Caco-2 (cell line): ENCODE measurements around the gene NIF3L1. TPM values are rescaled to one million over a fixed set of nuclear protein-coding genes. Genes with fewer than 3 reads are reported as not detected.

Experiments
- BruUV-seq: library from RNA; stranded (reverse); fragments of 400-500 nt; replicated peaks from 2 replicates; lab custom pipeline; 2021; lab: Mats Ljungman, UMichigan
- CTCF ChIA-PET: fragments of 300-600 bp; sonication (Branson Sonifier 250); formaldehyde crosslinking; loops from one replicate; lab custom pipeline; 2022; ENCODE audit warnings: antibody characterized with exemption; lab: Charles Lee
- POLR2A ChIA-PET: fragments of 300-600 bp; sonication (Branson Sonifier 250); formaldehyde crosslinking; loops from one replicate; lab custom pipeline; 2022; ENCODE audit warnings: antibody characterized with exemption; lab: Charles Lee
- DNase-seq, 2 experiments: peaks; one replicate each; pipeline versions ENCODE4 v3.0.0 to v3.0.0-alpha.2; 2020 to 2022
- H3K27me3 ChIP-seq: replicated peaks from 2 replicates; pipeline ENCODE4 v1.6.0; 2011; ENCODE audit warnings: low read length; ENCODE audit not compliant: control insufficient read depth, insufficient read depth
- H3K36me3 ChIP-seq: 2 replicates; pipeline ENCODE4 v1.5.1; 2011; ENCODE audit warnings: low read length; ENCODE audit not compliant: control insufficient read depth, insufficient read depth
- H3K4me1 ChIP-seq: fragments of 250-450 bp; sonication (Bioruptor Pico); 2 replicates; pipeline ENCODE4 v1.5.1; 2020; ENCODE audit warnings: mild to moderate bottlenecking
- H3K4me3 ChIP-seq: 2 replicates; pipeline ENCODE4 v1.5.1; 2011; ENCODE audit warnings: low read depth, mild to moderate bottlenecking, control low read depth, low read length
- H3K9me3 ChIP-seq: fragments of 250-450 bp; sonication (Bioruptor Pico); 2 replicates; pipeline ENCODE4 v1.5.1; 2020; ENCODE audit warnings: mild to moderate bottlenecking, moderate library complexity
- H3K27ac Mint-ChIP-seq: one replicate; pipeline ENCODE4 v1.8.0; 2022; ENCODE audit warnings: mixed read lengths; ENCODE audit not compliant: unreplicated experiment
- H3K27me3 Mint-ChIP-seq: one replicate; pipeline ENCODE4 v1.8.0; 2022; ENCODE audit warnings: mixed read lengths; ENCODE audit not compliant: insufficient read depth, unreplicated experiment
- H3K36me3 Mint-ChIP-seq: one replicate; pipeline ENCODE4 v1.8.0; 2022; ENCODE audit warnings: mild to moderate bottlenecking, mixed read lengths; ENCODE audit not compliant: insufficient read depth, unreplicated experiment
- H3K4me1 Mint-ChIP-seq: one replicate; pipeline ENCODE4 v1.8.0; 2022; ENCODE audit warnings: low read depth, mixed read lengths; ENCODE audit not compliant: unreplicated experiment
- H3K4me3 Mint-ChIP-seq: one replicate; pipeline ENCODE4 v1.8.0; 2022; ENCODE audit warnings: mild to moderate bottlenecking, moderate library complexity, mixed read lengths; ENCODE audit not compliant: unreplicated experiment
- H3K9me3 Mint-ChIP-seq: one replicate; pipeline ENCODE4 v1.8.0; 2022; ENCODE audit warnings: mixed read lengths; ENCODE audit not compliant: unreplicated experiment
- intact Hi-C: fragments of 100-400 bp; cut with micrococcal nuclease; formaldehyde crosslinking; loops from one replicate; pipeline ENCODE4 v1.10.0; 2022; ENCODE audit not compliant: unreplicated experiment
- total RNA-seq: library from RNA; stranded (reverse); gene quantifications from 2 replicates; pipeline ENCODE4 v1.2.3, GENCODE V29; 2022
- TF ChIP-seq, protein P1 (sequence below), 2 experiments: fragments of 200-600 bp in 1 of 2; IDR thresholded peaks; 1 replicate in 1 of 2; 2 replicates in 1 of 2; pipeline versions ENCODE4 v1.5.1 to v1.8.0; 2011 to 2022; ENCODE audit warnings: antibody characterized with exemption in 1 of 2, control low read depth in 1 of 2, inconsistent platforms in 1 of 2, low read depth in 1 of 2, low read length in 1 of 2, mild to moderate bottlenecking in 1 of 2, moderate library complexity in 1 of 2; ENCODE audit not compliant: insufficient read depth in 1 of 2, severe bottlenecking in 1 of 2, unreplicated experiment in 1 of 2

NIF3L1 gene
- total RNA-seq, 1 experiment from 2014 or later = 49.7 TPM

DNA sequence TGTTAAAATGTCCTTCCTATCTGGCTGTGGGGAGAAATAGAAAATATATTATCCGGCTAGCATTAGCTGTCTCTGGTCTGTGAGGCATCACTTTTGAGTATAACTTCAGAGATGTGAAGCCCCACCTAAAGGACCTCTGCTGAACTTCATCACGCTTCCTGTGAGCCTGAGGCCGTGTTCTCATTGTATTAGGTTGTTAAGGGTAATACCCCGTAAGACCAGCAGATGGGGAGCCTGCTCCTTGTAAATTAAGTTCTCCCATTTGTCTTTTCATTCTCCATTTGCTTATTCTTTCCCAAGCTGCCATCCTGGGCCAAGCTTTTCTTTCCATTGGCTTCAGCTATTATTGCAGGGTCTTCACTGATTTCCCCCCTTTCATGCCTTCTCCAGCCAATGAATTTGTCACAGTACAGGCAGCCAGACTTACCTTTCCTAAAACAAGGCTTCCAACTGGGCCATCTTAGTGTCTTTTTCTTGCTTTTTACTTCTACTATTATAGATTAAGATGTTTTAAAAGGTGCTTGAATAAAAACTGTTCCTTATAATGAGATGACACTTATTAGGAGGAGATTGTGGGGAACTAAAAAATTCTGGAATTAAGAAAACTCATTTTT lies 12.4 kb downstream of the NIF3L1 start:
- Mint-ChIP-seq H3K4me3 (no peak overlapping the region), H3K27me3 (no peaks in the 10 kb centered on the region), H3K36me3 (peaks cover 50% of the 10 kb centered on the region), H3K4me1 (peaks cover 6% of the 10 kb centered on the region), H3K9me3 (no peaks in the 10 kb centered on the region), H3K27ac (no peak overlapping the region)
- no peaks in the 10 kb centered on the region for H3K27me3 ChIP-seq
- BruUV-seq = no TSS peak
- ChIA-PET CTCF (interaction anchor here (0.6 to 1.6 kb wide), 14 partner anchors 12 to 332 kb away, joined by 3 to 13 read pairs (median 4); partner anchors contain the start of genes CASP10, NIF3L1 and PPIL3), POLR2A (interaction anchor here (1.2 kb wide), 1 partner anchor 12 kb away, joined by 8 read pairs; the partner anchor contains the start of genes NIF3L1 and PPIL3)
- peak; percentile 84 to 86 for DNase-seq
- TF ChIP-seq, protein P1, sequence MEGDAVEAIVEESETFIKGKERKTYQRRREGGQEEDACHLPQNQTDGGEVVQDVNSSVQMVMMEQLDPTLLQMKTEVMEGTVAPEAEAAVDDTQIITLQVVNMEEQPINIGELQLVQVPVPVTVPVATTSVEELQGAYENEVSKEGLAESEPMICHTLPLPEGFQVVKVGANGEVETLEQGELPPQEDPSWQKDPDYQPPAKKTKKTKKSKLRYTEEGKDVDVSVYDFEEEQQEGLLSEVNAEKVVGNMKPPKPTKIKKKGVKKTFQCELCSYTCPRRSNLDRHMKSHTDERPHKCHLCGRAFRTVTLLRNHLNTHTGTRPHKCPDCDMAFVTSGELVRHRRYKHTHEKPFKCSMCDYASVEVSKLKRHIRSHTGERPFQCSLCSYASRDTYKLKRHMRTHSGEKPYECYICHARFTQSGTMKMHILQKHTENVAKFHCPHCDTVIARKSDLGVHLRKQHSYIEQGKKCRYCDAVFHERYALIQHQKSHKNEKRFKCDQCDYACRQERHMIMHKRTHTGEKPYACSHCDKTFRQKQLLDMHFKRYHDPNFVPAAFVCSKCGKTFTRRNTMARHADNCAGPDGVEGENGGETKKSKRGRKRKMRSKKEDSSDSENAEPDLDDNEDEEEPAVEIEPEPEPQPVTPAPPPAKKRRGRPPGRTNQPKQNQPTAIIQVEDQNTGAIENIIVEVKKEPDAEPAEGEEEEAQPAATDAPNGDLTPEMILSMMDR (IDR thresholded peaks at IDR 0.05; ENCODE audit: insufficient read depth in 1 of 2, low read depth in 1 of 2, low read length in 1 of 2, severe bottlenecking in 1 of 2, unreplicated experiment in 1 of 2) = peak; percentile 85 to 90
- no peaks in the 10 kb centered on the region for H3K9me3 ChIP-seq
- intact Hi-C loops = loop anchor here (1.0 kb wide), 4 partner anchors 168 to 332 kb away; no protein-coding TSS in a partner anchor
- H3K36me3 ChIP-seq = peaks cover 1% of the 10 kb centered on the region; the same call in 1 of the 2 replicates
- no peaks in the 10 kb centered on the region for H3K4me1 ChIP-seq
- H3K4me3 ChIP-seq = no peak overlapping the region

DNA sequence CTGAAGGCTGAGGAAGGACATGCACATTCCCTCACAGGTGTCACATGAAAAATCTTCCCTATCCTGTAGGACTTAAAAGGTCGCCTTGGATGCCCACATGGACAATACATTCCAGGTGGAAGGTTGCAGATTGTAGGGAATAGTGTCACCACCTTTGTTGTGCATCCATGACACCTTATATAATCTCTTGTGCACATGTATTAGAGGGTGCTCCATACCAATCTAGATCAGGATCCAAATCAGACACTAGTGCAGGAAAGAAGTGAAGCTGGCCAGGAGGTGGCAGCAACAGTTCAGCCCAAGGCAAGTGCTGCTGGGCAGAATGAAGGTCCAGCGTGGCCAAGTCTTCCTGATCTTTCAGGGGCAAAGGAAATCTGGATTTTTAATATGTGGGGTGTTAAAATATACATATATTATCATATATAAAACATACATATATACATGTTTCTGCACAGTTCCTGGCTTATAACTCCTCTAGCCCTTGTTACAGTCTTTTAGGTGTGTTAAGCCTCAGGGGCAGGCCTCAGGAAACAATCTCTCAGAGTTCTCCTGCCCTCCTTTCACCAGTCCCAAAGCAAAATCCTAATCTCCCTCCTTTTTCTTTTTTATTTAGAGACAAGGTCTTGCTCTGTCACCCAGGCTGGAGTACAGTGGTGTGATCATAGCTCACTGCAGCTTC lies 16.6 kb downstream of the NIF3L1 start:
- Histone ChIP-seq H3K4me1 (no peaks in the 10 kb centered on the region), H3K4me3 (no peak overlapping the region), H3K9me3 (no peaks in the 10 kb centered on the region), H3K27me3 (no peaks in the 10 kb centered on the region), H3K36me3 (no peaks in the 10 kb centered on the region)
- intact Hi-C loops = loop anchor here (1.0 kb wide), 4 partner anchors 164 to 272 kb away; no protein-coding TSS in a partner anchor
- TF ChIP-seq, protein P1 (IDR thresholded peaks at IDR 0.05; ENCODE audit: insufficient read depth in 1 of 2, low read depth in 1 of 2, low read length in 1 of 2, severe bottlenecking in 1 of 2, unreplicated experiment in 1 of 2) = peak; percentile 74 to 86
- ChIA-PET CTCF (interaction anchor here (0.6 to 2.1 kb wide), 6 partner anchors 16 to 327 kb away, joined by 4 to 24 read pairs (median 6); partner anchors contain the start of genes CASP10, NIF3L1 and PPIL3), POLR2A (interaction anchor here (0.6 kb wide), 2 partner anchors 26 to 153 kb away, joined by 3 read pairs; no protein-coding TSS in a partner anchor)
- BruUV-seq = no TSS peak
- H3K4me1 Mint-ChIP-seq = peaks cover 6% of the 10 kb centered on the region
- no peak overlapping the region for H3K27ac Mint-ChIP-seq
- DNase-seq = peak; percentile 79 to 82
- H3K9me3 Mint-ChIP-seq = no peaks in the 10 kb centered on the region
- H3K27me3 Mint-ChIP-seq = no peaks in the 10 kb centered on the region
- H3K4me3 Mint-ChIP-seq = no peak overlapping the region
- peaks cover 68% of the 10 kb centered on the region for H3K36me3 Mint-ChIP-seq

DNA sequence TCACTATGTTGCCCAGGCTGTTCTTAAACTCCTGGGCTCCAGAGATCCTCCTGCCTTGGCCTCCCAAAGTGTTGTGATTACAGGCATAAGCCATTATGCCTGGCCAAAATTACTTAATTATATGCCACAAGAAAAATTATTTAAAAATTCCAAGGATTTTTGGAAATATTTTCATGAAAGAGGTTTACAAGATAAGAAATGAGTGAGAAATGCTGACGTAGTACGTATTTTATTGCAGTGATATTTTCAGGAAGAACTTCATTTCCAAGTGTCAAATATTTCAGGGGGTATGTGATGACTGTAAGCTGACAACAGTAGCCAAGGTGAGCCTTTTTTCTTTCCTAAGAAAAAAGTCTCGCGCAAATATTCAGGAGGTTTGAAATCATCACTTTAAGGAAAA lies 20.8 kb downstream of the NIF3L1 start:
- H3K27ac Mint-ChIP-seq = no peak overlapping the region
- POLR2A ChIA-PET = no interaction called here
- no TSS peak for BruUV-seq
- TF ChIP-seq, protein P1 (IDR thresholded peaks at IDR 0.05; ENCODE audit: insufficient read depth in 1 of 2, low read depth in 1 of 2, low read length in 1 of 2, severe bottlenecking in 1 of 2, unreplicated experiment in 1 of 2) = no peak
- CTCF ChIA-PET = no interaction called here
- Histone ChIP-seq H3K4me1 (no peaks in the 10 kb centered on the region), H3K36me3 (no peaks in the 10 kb centered on the region), H3K4me3 (no peak overlapping the region), H3K9me3 (no peaks in the 10 kb centered on the region), H3K27me3 (no peaks in the 10 kb centered on the region)
- DNase-seq = no peak
- no peaks in the 10 kb centered on the region for H3K27me3 Mint-ChIP-seq
- no peaks in the 10 kb centered on the region for H3K4me1 Mint-ChIP-seq
- peaks cover 73% of the 10 kb centered on the region for H3K36me3 Mint-ChIP-seq
- H3K9me3 Mint-ChIP-seq = no peaks in the 10 kb centered on the region
- intact Hi-C loops = no loop called here
- no peak overlapping the region for H3K4me3 Mint-ChIP-seq
